HCT116 (cell line): Measurements from ENCODE around the gene NOTCH1. TPM values are rescaled to one million over a fixed set of nuclear protein-coding genes. Genes with fewer than 3 reads are reported as not detected.
"Not testable (repeated sequence)": the region's sequence is repeated elsewhere in the genome, so short reads cannot be mapped to it uniquely, and the experiment has no call there.

ENCODE experiments used
- ATAC-seq: fragments of 200-7000 bp; cut with Tn5 transposase; 2 replicates; pipeline ENCODE4 v1.9.1; 2020; ENCODE audit warnings: mild to moderate bottlenecking, moderate library complexity
- BruUV-seq: library from RNA; stranded (reverse); fragments of 400-500 nt; replicated peaks from 2 replicates; lab custom pipeline; 2021; lab: Mats Ljungman, UMichigan
- CTCF ChIA-PET: fragments of 300-600 bp; sonication (Branson Sonifier 250); formaldehyde crosslinking; loops from one replicate; lab custom pipeline; 2021; ENCODE audit warnings: antibody characterized with exemption; lab: Charles Lee
- POLR2A ChIA-PET: fragments of 300-600, 350-600 bp; sonication (Branson Sonifier 250); formaldehyde crosslinking; loops from one replicate; lab custom pipeline; 2021; ENCODE audit warnings: antibody characterized with exemption; lab: Charles Lee
- RAD21 ChIA-PET, 2 experiments: fragments of 300-600 bp; sonication (Branson Sonifier 250); formaldehyde crosslinking; loops; one replicate each; lab custom pipeline; 2023; ENCODE audit warnings: low total read pairs in 2 of 2; ENCODE audit not compliant: uncharacterized antibody in 2 of 2, unreplicated experiment in 2 of 2, low non-redundant PET in 1 of 2; lab: Charles Lee
- DNase-seq: peaks from one replicate; pipeline ENCODE4 v3.0.0-alpha.2; 2010; ENCODE audit warnings: low read depth, low spot score
- H2AFZ ChIP-seq: fragments of 200-600 bp; shearing (Covaris generic), sonication (generic); 2 replicates; pipeline ENCODE4 v1.6.1; 2017; ENCODE audit warnings: low read depth, mixed run types, mixed read lengths, antibody characterized with exemption, low read length; ENCODE audit not compliant: poor library complexity, severe bottlenecking
- H3K27ac ChIP-seq: 2 replicates; pipeline ENCODE4 v1.5.1; 2012; ENCODE audit warnings: low read depth, low read length
- H3K27me3 ChIP-seq: fragments of 200-600 bp; sonication (generic); 2 replicates; pipeline ENCODE4 v1.6.1; 2016; ENCODE audit warnings: mixed run types, low read length, mixed read lengths; ENCODE audit not compliant: insufficient read depth
- H3K36me3 ChIP-seq, 2 experiments: fragments of 200-500 bp in 1 of 2; fragments of 200-600 bp in 1 of 2; sonication (Bioruptor generic) in 1 of 2; sonication (generic) in 1 of 2; 2 replicates each; pipeline versions ENCODE4 v1.5.1 to v1.6.1; 2014 to 2016; ENCODE audit warnings: low read length in 2 of 2, inconsistent platforms in 1 of 2, mixed read lengths in 1 of 2, mixed run types in 1 of 2; ENCODE audit not compliant: insufficient read depth in 2 of 2, control insufficient read depth in 1 of 2
- H3K4me1 ChIP-seq, 2 experiments: fragments of 200-600 bp in 1 of 2; sonication (generic) in 1 of 2; 2 replicates each; pipeline versions ENCODE4 v1.5.1 to v1.6.1; 2012 to 2017; ENCODE audit warnings: low read length in 2 of 2, inconsistent platforms in 1 of 2, mild to moderate bottlenecking in 1 of 2, mixed read lengths in 1 of 2, mixed run types in 1 of 2, moderate library complexity in 1 of 2; ENCODE audit not compliant: insufficient read depth in 2 of 2, control insufficient read depth in 1 of 2
- H3K4me2 ChIP-seq: fragments of 200-600 bp; sonication (generic); 2 replicates; pipeline ENCODE4 v1.6.1; 2017; ENCODE audit warnings: mixed run types, low read length, mixed read lengths
- H3K4me3 ChIP-seq, 2 experiments: fragments of 200-600 bp in 1 of 2; sonication (generic) in 1 of 2; replicated peaks in 1 of 2; 2 replicates each; pipeline ENCODE4 v1.5.1; 2011 to 2016; ENCODE audit warnings: low read length in 2 of 2, control low read depth in 1 of 2, low read depth in 1 of 2, mild to moderate bottlenecking in 1 of 2, mixed read lengths in 1 of 2, mixed run types in 1 of 2
- H3K79me2 ChIP-seq: fragments of 200-600 bp; sonication (generic); 2 replicates; pipeline ENCODE4 v1.6.1; 2017; ENCODE audit warnings: mild to moderate bottlenecking, mixed run types, low read length, moderate library complexity, mixed read lengths; ENCODE audit not compliant: insufficient read depth
- H3K9ac ChIP-seq: fragments of 200-600 bp; sonication (generic); 2 replicates; pipeline ENCODE4 v1.6.1; 2016; ENCODE audit warnings: low read length, mixed read lengths
- H3K9me2 ChIP-seq: fragments of 200-600 bp; sonication (generic), shearing (Covaris generic); 2 replicates; pipeline ENCODE4 v1.6.1; 2017; ENCODE audit warnings: mixed run types, mild to moderate bottlenecking, moderate library complexity; ENCODE audit not compliant: insufficient read depth
- H3K9me3 ChIP-seq, 2 experiments: fragments of 200-500 bp in 1 of 2; fragments of 200-600 bp in 1 of 2; sonication (Bioruptor generic) in 1 of 2; sonication (generic) in 1 of 2; 2 replicates each; pipeline ENCODE4 v1.6.1; 2014 to 2017; ENCODE audit warnings: low read length in 2 of 2, mixed read lengths in 2 of 2, inconsistent platforms in 1 of 2, low read depth in 1 of 2, mild to moderate bottlenecking in 1 of 2, mixed run types in 1 of 2, moderate library complexity in 1 of 2; ENCODE audit not compliant: control insufficient read depth in 1 of 2, insufficient read depth in 1 of 2
- H4K20me1 ChIP-seq: fragments of 200-600 bp; sonication (generic), shearing (Covaris generic); 2 replicates; pipeline ENCODE4 v1.6.1; 2017; ENCODE audit warnings: mixed run types, mild to moderate bottlenecking, moderate library complexity; ENCODE audit not compliant: insufficient read depth
- ATF3 ChIP-seq: IDR thresholded peaks from 2 replicates; pipeline ENCODE4 v1.6.1; 2012
- EGR1 ChIP-seq: IDR thresholded peaks from 2 replicates; pipeline ENCODE4 v1.6.1; 2012; ENCODE audit warnings: low read depth
- ELF1 ChIP-seq: IDR thresholded peaks from 2 replicates; pipeline ENCODE4 v1.6.1; 2012; ENCODE audit warnings: low read depth, borderline replicate concordance
- EZH2 ChIP-seq: fragments of 200-600 bp; sonication (generic); IDR thresholded peaks from 2 replicates; pipeline ENCODE4 v1.6.1; 2017; ENCODE audit warnings: antibody characterized with exemption, mixed run types
- MAX ChIP-seq: IDR thresholded peaks from 2 replicates; pipeline ENCODE4 v1.6.1; 2012
- POLR2A ChIP-seq: IDR thresholded peaks from 2 replicates; pipeline ENCODE4 v1.7.0; 2011; ENCODE audit warnings: borderline replicate concordance; ENCODE audit not compliant: insufficient read depth, insufficient read length; ENCODE audit errors: extremely low read depth
- REST ChIP-seq: IDR thresholded peaks from 2 replicates; pipeline ENCODE4 v1.6.1; 2012; ENCODE audit warnings: low read depth
- SIN3A ChIP-seq: IDR thresholded peaks from 2 replicates; pipeline ENCODE4 v1.6.1; 2012; ENCODE audit warnings: low read depth
- ZBTB33 ChIP-seq: IDR thresholded peaks from 2 replicates; pipeline ENCODE4 v1.6.1; 2011; ENCODE audit warnings: mild to moderate bottlenecking, low read length, moderate library complexity; ENCODE audit not compliant: insufficient replicate concordance; ENCODE audit errors: extremely low read depth
- ZFX ChIP-seq: fragments of 450-650 bp; IDR thresholded peaks from 2 replicates; pipeline ENCODE4 v1.6.1; 2017
- intact Hi-C: fragments of 100-400 bp; cut with micrococcal nuclease; formaldehyde crosslinking; loops from 2 replicates; pipeline ENCODE4 v1.10.0; 2022
- total RNA-seq: library from RNA; stranded (reverse); gene quantifications from one replicate; pipeline ENCODE4 v1.2.1, GENCODE V29; 2021; ENCODE audit not compliant: unreplicated experiment

Gene NOTCH1
- total RNA-seq, 1 experiment from 2014 or later = 36.2 TPM

GRCh38 chr9:136575626-136576268 is 29.9 kb upstream of the NOTCH1 start:
- no peaks in the 10 kb centered on the region for H4K20me1 ChIP-seq
- H3K4me1 ChIP-seq = peaks cover 32 to 41% of the 10 kb centered on the region in 2 experiments
- TF ChIP-seq EZH2 (no peak), ZFX (no peak), ATF3 (no peak), ZBTB33 (no peak), POLR2A (no peak), EGR1 (no peak), MAX (no peak), SIN3A (no peak), REST (no peak), ELF1 (no peak)
- CTCF ChIA-PET = no interaction called here
- H3K9ac ChIP-seq = no peak overlapping the region; the same call in 1 of the 2 replicates
- H3K9me2 ChIP-seq = no peaks in the 10 kb centered on the region
- no peaks in the 10 kb centered on the region for H3K27me3 ChIP-seq
- RAD21 ChIA-PET = no interaction called here
- H3K36me3 ChIP-seq = no peaks in the 10 kb centered on the region
- intact Hi-C loops = no loop called here
- ATAC-seq = no peak
- POLR2A ChIA-PET = no interaction called here
- H3K4me3 ChIP-seq = no peak overlapping the region
- no peak for DNase-seq
- no TSS peak for BruUV-seq
- no peaks in the 10 kb centered on the region for H3K79me2 ChIP-seq
- no peak overlapping the region; the same call in 1 of the 2 replicates for H3K27ac ChIP-seq
- peak overlapping the region; percentile 90 for H3K4me2 ChIP-seq
- H3K9me3 ChIP-seq = no peaks in the 10 kb centered on the region
- H2AFZ ChIP-seq = no peak overlapping the region

GRCh38 chr9:136574606-136575005 is 28.8 kb upstream of the NOTCH1 start:
- ATAC-seq, H4K20me1 ChIP-seq, BruUV-seq, DNase-seq, H3K4me3 ChIP-seq, H3K27ac ChIP-seq, POLR2A ChIA-PET, H3K36me3 ChIP-seq, H3K79me2 ChIP-seq, RAD21 ChIA-PET, intact Hi-C loops, H3K9ac ChIP-seq, H3K9me2 ChIP-seq, H3K9me3 ChIP-seq, CTCF ChIA-PET, H2AFZ ChIP-seq, H3K4me2 ChIP-seq, H3K27me3 ChIP-seq: not testable (repeated sequence)
- H3K4me1 ChIP-seq = peaks cover 29 to 37% of the 10 kb centered on the region in 2 experiments
